OCI-LY7 (cell line): ENCODE measurements around the gene ENTPD1. TPM values are rescaled to one million over a fixed set of nuclear protein-coding genes. Genes with fewer than 3 reads are reported as not detected.

Experiments used
- BruUV-seq: library from RNA; stranded (reverse); fragments of 400-500 nt; replicated peaks from 2 replicates; lab custom pipeline; 2021; lab: Mats Ljungman, UMichigan
- CTCF ChIA-PET: fragments of 300-600 bp; sonication (Branson Sonifier 250); formaldehyde crosslinking; loops from one replicate; lab custom pipeline; 2022; ENCODE audit warnings: antibody characterized with exemption; ENCODE audit not compliant: unreplicated experiment; lab: Charles Lee
- POLR2A ChIA-PET: fragments of 300-600 bp; sonication (Branson Sonifier 250); formaldehyde crosslinking; loops from one replicate; lab custom pipeline; 2022; ENCODE audit warnings: antibody characterized with exemption; lab: Charles Lee
- DNase-seq: peaks from one replicate; pipeline ENCODE4 v3.0.0-alpha.2; 2015; ENCODE audit warnings: low spot score
- H2AFZ ChIP-seq: fragments of 200-600 bp; sonication (generic), shearing (Covaris generic); 2 replicates; pipeline ENCODE4 v1.6.1; 2014; ENCODE audit warnings: mild to moderate bottlenecking, antibody characterized with exemption, low read length, moderate library complexity
- H3K27ac ChIP-seq: fragments of 200-600 bp; sonication (generic); 2 replicates; pipeline ENCODE4 v1.5.1; 2014; ENCODE audit warnings: mixed run types, low read depth, mild to moderate bottlenecking, moderate library complexity, low read length, inconsistent platforms; ENCODE audit not compliant: poor library complexity, severe bottlenecking
- H3K36me3 ChIP-seq: fragments of 200-600 bp; sonication (generic); 2 replicates; pipeline ENCODE4 v1.6.1; 2014; ENCODE audit warnings: mild to moderate bottlenecking, antibody characterized with exemption, low read length, moderate library complexity, mixed read lengths; ENCODE audit not compliant: insufficient read depth
- H3K4me1 ChIP-seq: fragments of 200-600 bp; sonication (generic); 2 replicates; pipeline ENCODE4 v1.5.1; 2014; ENCODE audit warnings: mild to moderate bottlenecking, low read length; ENCODE audit not compliant: insufficient read depth, poor library complexity, severe bottlenecking
- H3K4me2 ChIP-seq: fragments of 200-600 bp; sonication (generic); 2 replicates; pipeline ENCODE4 v1.6.1; 2014; ENCODE audit warnings: mild to moderate bottlenecking, low read length
- H3K4me3 ChIP-seq: fragments of 200-600 bp; sonication (generic); 2 replicates; pipeline ENCODE4 v1.5.1; 2014; ENCODE audit warnings: mild to moderate bottlenecking, low read depth, low read length; ENCODE audit not compliant: poor library complexity, severe bottlenecking
- H3K79me2 ChIP-seq: fragments of 200-600 bp; sonication (generic); 2 replicates; pipeline ENCODE4 v1.6.1; 2016; ENCODE audit warnings: low read depth, mild to moderate bottlenecking, low read length, moderate library complexity, mixed read lengths; ENCODE audit not compliant: insufficient read depth
- H3K9me2 ChIP-seq: fragments of 200-600 bp; sonication (generic); 2 replicates; pipeline ENCODE4 v1.6.1; 2016; ENCODE audit warnings: mild to moderate bottlenecking, low read length, mixed read lengths; ENCODE audit not compliant: insufficient read depth
- H3K9me3 ChIP-seq: fragments of 200-600 bp; sonication (generic); 2 replicates; pipeline ENCODE4 v1.6.1; 2014; ENCODE audit warnings: mild to moderate bottlenecking, mixed run types, low read length, mixed read lengths
- H4K20me1 ChIP-seq: fragments of 200-600 bp; sonication (generic); 2 replicates; pipeline ENCODE4 v1.6.1; 2014; ENCODE audit warnings: mild to moderate bottlenecking, antibody characterized with exemption, low read length, moderate library complexity, mixed read lengths; ENCODE audit not compliant: insufficient read depth
- EZH2phosphoT487 ChIP-seq: fragments of 200-600 bp; sonication (generic); IDR thresholded peaks from 2 replicates; pipeline ENCODE4 v1.6.1; 2018; ENCODE audit warnings: low read depth, borderline replicate concordance, mild to moderate bottlenecking, mixed run types, antibody characterized with exemption, low read length, moderate library complexity, mixed read lengths
- intact Hi-C: fragments of 100-400 bp; cut with micrococcal nuclease; formaldehyde crosslinking; loops from one replicate; pipeline ENCODE4 v1.10.0; 2022; ENCODE audit not compliant: unreplicated experiment
- total RNA-seq, 2 experiments: library from RNA; depleted of rRNA in 1 of 2; stranded (reverse); fragments of >200 nt in 1 of 2; shearing (Covaris generic) in 1 of 2; gene quantifications; 2 replicates each; pipeline ENCODE4 v1.2.3, GENCODE V29; 2014 to 2022
- TF ChIP-seq, protein P1 (sequence below): fragments of 200-600 bp; sonication (generic); conservative IDR thresholded peaks from 2 replicates; pipeline ENCODE4 v1.5.1; 2014; ENCODE audit warnings: mild to moderate bottlenecking, antibody characterized with exemption, low read length, moderate library complexity, mixed read lengths

Gene ENTPD1
- total RNA-seq, 2 experiments from 2014 or later, result 5.1 to 6.7 TPM

DNA sequence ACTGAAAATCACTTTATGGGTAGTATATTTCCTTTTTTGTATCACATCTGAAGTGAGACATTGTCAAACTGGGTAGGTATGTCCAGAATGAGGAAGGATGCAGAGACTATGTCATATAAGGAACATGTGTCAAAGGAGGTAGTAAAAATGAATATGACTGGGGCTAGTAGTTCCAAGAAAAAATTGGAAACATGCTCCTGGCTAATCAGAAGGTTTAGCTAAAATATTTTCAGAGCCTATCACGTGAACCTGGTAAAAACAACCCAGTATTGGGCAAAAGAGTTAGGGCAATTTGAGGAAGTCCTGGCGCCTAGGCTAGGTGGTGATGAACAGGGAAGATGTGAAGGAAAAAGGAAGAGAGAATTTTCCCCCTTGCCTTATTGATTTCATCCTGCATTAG lies 26.4 kb downstream of the ENTPD1 start:
- TF ChIP-seq, protein P1, sequence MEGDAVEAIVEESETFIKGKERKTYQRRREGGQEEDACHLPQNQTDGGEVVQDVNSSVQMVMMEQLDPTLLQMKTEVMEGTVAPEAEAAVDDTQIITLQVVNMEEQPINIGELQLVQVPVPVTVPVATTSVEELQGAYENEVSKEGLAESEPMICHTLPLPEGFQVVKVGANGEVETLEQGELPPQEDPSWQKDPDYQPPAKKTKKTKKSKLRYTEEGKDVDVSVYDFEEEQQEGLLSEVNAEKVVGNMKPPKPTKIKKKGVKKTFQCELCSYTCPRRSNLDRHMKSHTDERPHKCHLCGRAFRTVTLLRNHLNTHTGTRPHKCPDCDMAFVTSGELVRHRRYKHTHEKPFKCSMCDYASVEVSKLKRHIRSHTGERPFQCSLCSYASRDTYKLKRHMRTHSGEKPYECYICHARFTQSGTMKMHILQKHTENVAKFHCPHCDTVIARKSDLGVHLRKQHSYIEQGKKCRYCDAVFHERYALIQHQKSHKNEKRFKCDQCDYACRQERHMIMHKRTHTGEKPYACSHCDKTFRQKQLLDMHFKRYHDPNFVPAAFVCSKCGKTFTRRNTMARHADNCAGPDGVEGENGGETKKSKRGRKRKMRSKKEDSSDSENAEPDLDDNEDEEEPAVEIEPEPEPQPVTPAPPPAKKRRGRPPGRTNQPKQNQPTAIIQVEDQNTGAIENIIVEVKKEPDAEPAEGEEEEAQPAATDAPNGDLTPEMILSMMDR, result no peak
- no peak for TF ChIP-seq EZH2phosphoT487
- no peaks in the 10 kb centered on the region for H3K9me2 ChIP-seq
- BruUV-seq, result no TSS peak
- H2AFZ ChIP-seq, result no peak overlapping the region
- no peak for DNase-seq
- H4K20me1 ChIP-seq, result no peaks in the 10 kb centered on the region
- H3K79me2 ChIP-seq, result no peaks in the 10 kb centered on the region
- H3K4me3 ChIP-seq, result no peak overlapping the region
- peaks cover 38% of the 10 kb centered on the region for H3K4me1 ChIP-seq
- intact Hi-C loops, result no loop called here
- H3K9me3 ChIP-seq, result no peaks in the 10 kb centered on the region
- ChIA-PET POLR2A (interaction anchor here (0.6 to 1.8 kb wide), 4 partner anchors 9 to 26 kb away, joined by 3 to 7 read pairs (median 4); partner anchors contain the start of gene ENTPD1), CTCF (no interaction called here)
- no peak overlapping the region for H3K27ac ChIP-seq
- H3K36me3 ChIP-seq, result no peaks in the 10 kb centered on the region
- no peak overlapping the region; the same call in 1 of the 2 replicates for H3K4me2 ChIP-seq

DNA sequence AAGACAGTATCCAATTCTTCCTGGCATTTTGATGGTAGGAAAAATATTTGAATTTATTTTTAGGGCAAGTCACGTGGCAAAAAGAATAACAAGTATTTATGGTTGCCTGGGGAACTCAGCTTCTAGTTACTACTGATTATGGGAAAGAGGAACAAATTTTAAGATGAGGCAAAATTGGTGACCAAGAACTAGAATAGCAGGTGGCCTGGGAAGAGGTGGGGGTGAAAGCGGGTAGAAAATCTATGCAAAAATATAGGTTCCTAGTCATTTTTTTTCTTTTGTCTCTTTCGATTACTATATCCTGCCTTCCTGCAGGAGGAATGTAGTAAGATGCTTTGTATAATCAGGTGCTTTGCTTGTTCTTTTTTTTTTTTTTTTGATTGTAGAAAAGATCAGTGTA lies 27.8 kb downstream of the ENTPD1 start:
- Histone ChIP-seq H3K4me3 (no peak overlapping the region), H3K79me2 (no peaks in the 10 kb centered on the region), H3K36me3 (no peaks in the 10 kb centered on the region), H3K4me1 (peaks cover 38% of the 10 kb centered on the region), H3K27ac (no peak overlapping the region), H4K20me1 (no peaks in the 10 kb centered on the region), H3K9me2 (no peaks in the 10 kb centered on the region), H3K9me3 (no peaks in the 10 kb centered on the region), H2AFZ (peak overlapping the region; percentile 45; the same call in 1 of the 2 replicates), H3K4me2 (peak overlapping the region; percentile 47)
- no peak for TF ChIP-seq EZH2phosphoT487
- TF ChIP-seq, protein P1, result no peak
- no TSS peak for BruUV-seq
- ChIA-PET CTCF (interaction anchor here (1.6 kb wide), 1 partner anchor 90 kb away, joined by 4 read pairs; the partner anchor contains the start of gene TCTN3), POLR2A (interaction anchor here (0.7 to 1.9 kb wide), 6 partner anchors 12 to 477 kb away, joined by 3 to 4 read pairs (median 3); no protein-coding TSS in a partner anchor)
- intact Hi-C loops, result no loop called here
- peak; percentile 33 for DNase-seq

DNA sequence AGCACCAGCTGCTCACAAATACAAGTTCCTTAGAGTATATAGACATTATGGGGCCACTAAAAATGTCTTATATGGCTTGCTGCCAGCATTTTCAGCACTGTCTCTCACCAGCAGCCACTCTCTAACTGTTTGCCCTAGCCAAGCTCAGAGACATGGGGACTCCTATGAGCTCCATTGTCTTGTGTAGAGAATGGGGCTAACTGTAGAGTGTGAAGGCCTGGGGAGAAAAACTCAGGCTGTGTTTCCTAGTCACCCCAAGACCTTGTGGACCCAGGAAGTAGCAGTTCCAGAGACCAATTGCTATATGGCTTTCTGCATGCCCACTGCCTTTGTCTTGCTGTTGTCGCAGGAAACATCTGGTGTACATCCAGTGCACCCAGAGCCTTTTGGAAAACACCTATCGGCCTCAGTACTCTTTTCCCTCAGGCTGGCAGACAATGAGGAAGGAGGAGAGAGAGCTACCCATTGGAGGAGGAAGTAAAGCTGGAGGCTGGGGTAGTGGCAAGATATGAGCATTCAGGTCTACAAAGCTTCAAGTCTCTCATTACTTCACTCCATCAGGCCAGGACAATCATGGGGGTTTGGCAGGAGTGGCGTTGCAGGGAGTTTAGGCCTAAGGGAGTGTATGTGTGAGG lies 28.4 kb downstream of the ENTPD1 start:
- Histone ChIP-seq H3K4me3 (no peak overlapping the region), H3K4me2 (peak overlapping the region; percentile 47), H4K20me1 (no peaks in the 10 kb centered on the region), H3K36me3 (no peaks in the 10 kb centered on the region), H3K9me2 (no peaks in the 10 kb centered on the region), H3K27ac (no peak overlapping the region), H3K4me1 (peaks cover 38% of the 10 kb centered on the region), H3K9me3 (no peaks in the 10 kb centered on the region), H2AFZ (peak overlapping the region; percentile 45; the same call in 1 of the 2 replicates), H3K79me2 (no peaks in the 10 kb centered on the region)
- TF ChIP-seq, protein P1, result no peak
- no peak for TF ChIP-seq EZH2phosphoT487
- ChIA-PET CTCF (interaction anchor here (0.6 to 1.6 kb wide), 2 partner anchors 91 to 115 kb away, joined by 3 to 4 read pairs; partner anchors contain the start of gene TCTN3), POLR2A (interaction anchor here (0.6 to 1.9 kb wide), 7 partner anchors 11 to 477 kb away, joined by 3 to 4 read pairs (median 3); no protein-coding TSS in a partner anchor)
- no TSS peak for BruUV-seq
- no peak for DNase-seq
- intact Hi-C loops, result no loop called here
